GM19372 (cell line): ENCODE data around the gene SCG3.
"Not testable (repeated sequence)": the region's sequence is repeated elsewhere in the genome, so short reads cannot be mapped to it uniquely, and the experiment has no call there.

Experiments used
- ATAC-seq: cut with Tn5 transposase; IDR thresholded peaks from one replicate; pipeline ENCODE4 v1.9.1; 2021; ENCODE audit warnings: mild to moderate bottlenecking, low read depth, moderate library complexity; ENCODE audit not compliant: unreplicated experiment

The SCG3 gene

GRCh38 chr15:51681303-51681963, at the start of gene SCG3:
Gene SCG3 (plus strand): TSS chr15:51681503. CDS start chr15:51681756, 253 bp downstream.
- ATAC-seq = no peak

- no peak for ATAC-seq
Measured at GRCh38 chr15:51634591-51635198, 46.6 kb upstream of the SCG3 start.

- ATAC-seq = no peak
Measured at GRCh38 chr15:51641490-51642130, 39.7 kb upstream of the SCG3 start.

GRCh38 chr15:51642696-51643095, 38.6 kb upstream of the SCG3 start:
- no peak for ATAC-seq

- ATAC-seq = no peak
Measured at GRCh38 chr15:51647128-51647562, 34.2 kb upstream of the SCG3 start.

GRCh38 chr15:51648101-51648500, 33.2 kb upstream of the SCG3 start:
- ATAC-seq = not testable (repeated sequence)

- ATAC-seq = not testable (repeated sequence)
Measured at GRCh38 chr15:51648643-51649042, 32.7 kb upstream of the SCG3 start.

- no peak for ATAC-seq
Measured at GRCh38 chr15:51649659-51650521, 31.4 kb upstream of the SCG3 start.

GRCh38 chr15:51652084-51652668, 29.1 kb upstream of the SCG3 start:
- no peak for ATAC-seq

- ATAC-seq = not testable (repeated sequence)
Measured at GRCh38 chr15:51655401-51656057, 25.8 kb upstream of the SCG3 start.

- ATAC-seq = no peak
Measured at GRCh38 chr15:51658664-51659063, 22.6 kb upstream of the SCG3 start.

GRCh38 chr15:51661072-51661471, 20.2 kb upstream of the SCG3 start:
- ATAC-seq = no peak

GRCh38 chr15:51667478-51667877, 13.8 kb upstream of the SCG3 start:
- ATAC-seq = no peak

GRCh38 chr15:51668446-51668845, 12.9 kb upstream of the SCG3 start:
- ATAC-seq = no peak

- no peak for ATAC-seq
Measured at GRCh38 chr15:51669381-51669780, 11.9 kb upstream of the SCG3 start.

GRCh38 chr15:51672155-51672687, 9.1 kb upstream of the SCG3 start:
- no peak for ATAC-seq

- no peak for ATAC-seq
Measured at GRCh38 chr15:51672913-51673857, 8.1 kb upstream of the SCG3 start.

GRCh38 chr15:51675234-51675633, 6.1 kb upstream of the SCG3 start:
- no peak for ATAC-seq

- ATAC-seq = no peak
Measured at GRCh38 chr15:51677021-51677420, 4.3 kb upstream of the SCG3 start.
